A549 (cell line): ENCODE results near the gene REEP5. TPM values are rescaled to one million over a fixed set of nuclear protein-coding genes. Genes with fewer than 3 reads are reported as not detected.
A peak's percentile ranks its signal among the peaks of the same experiment; 100 is the strongest.

Source experiments
- ATAC-seq, 2 experiments: fragments of 200-7000 bp in 1 of 2; fragments of >200 bp in 1 of 2; cut with Nextera tagmentation in 1 of 2; cut with Tn5 transposase in 1 of 2; 3 replicates each; pipeline versions ENCODE4 v1.8.0 to v1.9.1; 2018 to 2020; ENCODE audit warnings: mild to moderate bottlenecking in 1 of 2, moderate library complexity in 1 of 2
- CTCF ChIA-PET: fragments of 300-600 bp; sonication (Branson Sonifier 250); formaldehyde crosslinking; extraction: SDS; loops from one replicate; lab custom pipeline; 2021; ENCODE audit warnings: antibody characterized with exemption, inconsistent platforms; lab: Yijun Ruan, JAX
- POLR2A ChIA-PET: fragments of 350-600 bp; formaldehyde crosslinking; extraction: SDS; loops from one replicate; lab custom pipeline; 2021; ENCODE audit warnings: antibody characterized with exemption, inconsistent platforms; lab: Yijun Ruan, JAX
- DNase-seq, 2 experiments: peaks; one replicate each; pipeline versions ENCODE4 v3.0.0 to v3.0.0-alpha.2; 2011 to 2016; ENCODE audit warnings: low read depth in 1 of 2, low spot score in 1 of 2
- FAIRE-seq: peaks from 2 replicates; lab custom pipeline; 2011; peaks lifted over from hg19 to GRCh38; lab: Jason Lieb, UNC
- H3K27ac ChIP-seq, 2 experiments: fragments of >200 bp; sonication (Bioruptor Twin); formaldehyde crosslinking; 3 replicates each; pipeline ENCODE4 v1.5.1; 2016 to 2017
- H3K4me1 ChIP-seq: fragments of >200 bp; sonication (Bioruptor Twin); formaldehyde crosslinking; 3 replicates; pipeline ENCODE4 v1.6.1; 2016
- H3K4me2 ChIP-seq: fragments of >200 bp; sonication (Bioruptor Twin); formaldehyde crosslinking; 3 replicates; pipeline ENCODE4 v1.6.1; 2016
- H3K4me3 ChIP-seq: fragments of >200 bp; sonication (Bioruptor Twin); formaldehyde crosslinking; 3 replicates; pipeline ENCODE4 v1.5.1; 2016
- H3K9me3 ChIP-seq: fragments of >200 bp; sonication (Bioruptor Twin); formaldehyde crosslinking; 3 replicates; pipeline ENCODE4 v1.6.1; 2016
- BCL3 ChIP-seq: fragments of >200 bp; sonication (Bioruptor Twin); formaldehyde crosslinking; IDR thresholded peaks from 3 replicates; pipeline ENCODE4 v1.6.1; 2016
- CBX2 ChIP-seq: fragments of 200-600 bp; sonication (generic); IDR thresholded peaks from 2 replicates; pipeline ENCODE4 v1.6.1; 2016; ENCODE audit warnings: low read depth, mild to moderate bottlenecking, borderline replicate concordance
- CBX8 ChIP-seq: fragments of 200-600 bp; sonication (generic); IDR thresholded peaks from 2 replicates; pipeline ENCODE4 v1.6.1; 2016
- JUN ChIP-seq, 2 experiments: fragments of >200 bp; sonication (Bioruptor Twin); formaldehyde crosslinking; IDR thresholded peaks; 2 replicates in 1 of 2; 3 replicates in 1 of 2; pipeline ENCODE4 v1.6.1; 2016 to 2017
- JUNB ChIP-seq: fragments of >200 bp; sonication (Bioruptor Twin); formaldehyde crosslinking; IDR thresholded peaks from 2 replicates; pipeline ENCODE4 v1.6.1; 2016
- KDM1A ChIP-seq: fragments of 200-600 bp; sonication (generic); IDR thresholded peaks from 2 replicates; pipeline ENCODE4 v1.6.1; 2016; ENCODE audit warnings: low read depth, mild to moderate bottlenecking
- KDM5A ChIP-seq: fragments of 200-600 bp; sonication (generic); IDR thresholded peaks from 2 replicates; pipeline ENCODE4 v1.6.1; 2016; ENCODE audit warnings: antibody characterized with exemption, mild to moderate bottlenecking
- NFE2L2 ChIP-seq: fragments of 150-350 bp; conservative IDR thresholded peaks from 2 replicates; pipeline ENCODE4 v1.6.1; 2014; ENCODE audit warnings: low read length
- PBX3 ChIP-seq: IDR thresholded peaks from 2 replicates; pipeline ENCODE4 v1.6.1; 2012
- POLR2AphosphoS2 ChIP-seq: conservative IDR thresholded peaks from 2 replicates; pipeline ENCODE4 v1.6.1; 2012; ENCODE audit warnings: low read length, improper control_type of control experiment, inconsistent platforms
- RARB ChIP-seq: fragments of 250-450 bp; sonication (Bioruptor Pico); IDR thresholded peaks from 2 replicates; pipeline ENCODE4 v1.8.0; 2021; ENCODE audit warnings: mild to moderate bottlenecking, moderate library complexity
- RCOR1 ChIP-seq: fragments of 150-350 bp; IDR thresholded peaks from 2 replicates; pipeline ENCODE4 v1.6.1; 2014; ENCODE audit warnings: antibody characterized with exemption, low read length, low read depth
- REST ChIP-seq: fragments of 200-600 bp; sonication (generic); IDR thresholded peaks from 2 replicates; pipeline ENCODE4 v1.6.1; 2016; ENCODE audit warnings: antibody characterized with exemption, mild to moderate bottlenecking, moderate library complexity
- SMC3 ChIP-seq: fragments of >200 bp; sonication (Bioruptor Twin); formaldehyde crosslinking; IDR thresholded peaks from 3 replicates; pipeline ENCODE4 v1.6.1; 2018; ENCODE audit warnings: inconsistent platforms
- SREBF2 ChIP-seq: fragments of 450-650 bp; IDR thresholded peaks from 2 replicates; pipeline ENCODE4 v1.6.1; 2014; ENCODE audit warnings: mild to moderate bottlenecking, moderate library complexity
- TFCP2L1 ChIP-seq: fragments of 250-450 bp; sonication (Bioruptor Pico); IDR thresholded peaks from 2 replicates; pipeline ENCODE4 v1.5.0; 2021; ENCODE audit warnings: mild to moderate bottlenecking
- USF2 ChIP-seq: fragments of 450-650 bp; IDR thresholded peaks from 2 replicates; pipeline ENCODE4 v1.6.1; 2014; ENCODE audit warnings: antibody characterized with exemption
- ZNF302 ChIP-seq: fragments of 250-450 bp; sonication (Bioruptor Pico); IDR thresholded peaks from 2 replicates; pipeline ENCODE4 v1.9.0; 2021; ENCODE audit warnings: inconsistent platforms, mild to moderate bottlenecking, moderate library complexity
- ZSCAN20 ChIP-seq: fragments of 250-450 bp; sonication (Bioruptor Pico); IDR thresholded peaks from 2 replicates; pipeline ENCODE4 v1.8.0; 2022; ENCODE audit warnings: mild to moderate bottlenecking, moderate library complexity
- WGBS: methylation state at CpG from one replicate; pipeline ENCODE4 v1.1.6; 2017; ENCODE audit errors: missing lambda C conversion rate; 5-methylcytosine and 5-hydroxymethylcytosine counted together
- polyA plus RNA-seq, 4 experiments: library from polyadenylated mRNA; depleted of rRNA in 3 of 4; stranded (reverse); fragments of >200 nt; fragmentation: RNase III in 1 of 4; extraction: RNeasy Plus Mini Kit Qiagen cat#74134 plus additional on column Dnase treatment in 1 of 4; gene quantifications; 2 replicates in 3 of 4; 3 replicates in 1 of 4; pipeline ENCODE4 v1.2.3, GENCODE V29; 2011 to 2017

Gene REEP5
- polyA plus RNA-seq, 2 of the 4 experiments (the other 2 are of a cell fraction) = 134 to 164 TPM

- no peak overlapping the region for H3K27ac ChIP-seq
- no peak overlapping the region for H3K4me3 ChIP-seq
- no peak overlapping the region for H3K4me2 ChIP-seq
- POLR2A ChIA-PET = no interaction called here
- H3K9me3 ChIP-seq = no peaks in the 10 kb centered on the region
- DNase-seq (peak in 1 of 2 experiments; percentile 42), ATAC-seq (no peak), FAIRE-seq (no peak)
- peaks cover 31% of the 10 kb centered on the region for H3K4me1 ChIP-seq
- TF ChIP-seq RARB (CRISPR knock-in tag) (no peak), CBX8 (no peak), JUNB (no peak), KDM1A (no peak), CBX2 (no peak), POLR2AphosphoS2 (no peak), KDM5A (no peak), USF2 (no peak), TFCP2L1 (CRISPR knock-in tag) (no peak), ZSCAN20 (CRISPR knock-in tag) (no peak), SMC3 (no peak), BCL3 (no peak), SREBF2 (no peak), ZNF302 (CRISPR knock-in tag) (no peak), JUN (IDR thresholded peaks at IDR 0.05) (no peak), NFE2L2 (no peak)
- CTCF ChIA-PET = interaction anchor here (0.6 kb wide), 1 partner anchor 10 kb away, joined by 3 read pairs; no protein-coding TSS in a partner anchor
- 86% methylated on average over 2 of the region's 2 CpGs for WGBS
Measured at GRCh38 chr5:112917453-112917995, 4.5 kb downstream of the REEP5 start.

- Histone ChIP-seq H3K4me1 (peaks cover 28% of the 10 kb centered on the region), H3K9me3 (no peaks in the 10 kb centered on the region), H3K4me2 (no peak overlapping the region), H3K27ac (no peak overlapping the region), H3K4me3 (no peak overlapping the region)
- FAIRE-seq (no peak), ATAC-seq (no peak), DNase-seq (no peak)
- ChIA-PET POLR2A (no interaction called here), CTCF (interaction anchor here (0.7 to 1.2 kb wide), 4 partner anchors 11 to 81 kb away, joined by 4 to 6 read pairs (median 5); no protein-coding TSS in a partner anchor)
- 67% methylated on average over 1 of the region's 1 CpG for WGBS
- TF ChIP-seq RCOR1 = no peak
Measured at GRCh38 chr5:112915831-112916230, 6.2 kb downstream of the REEP5 start.

- ChIA-PET POLR2A (no interaction called here), CTCF (interaction anchor here (1.1 to 1.4 kb wide), 2 partner anchors 8 to 49 kb away, joined by 3 to 4 read pairs; no protein-coding TSS in a partner anchor)
- Histone ChIP-seq H3K9me3 (no peaks in the 10 kb centered on the region), H3K4me2 (peak overlapping the region; percentile 8; the same call in 1 of the 3 replicates), H3K4me3 (no peak overlapping the region), H3K27ac (no peak overlapping the region), H3K4me1 (peaks cover 19% of the 10 kb centered on the region)
- no peak for FAIRE-seq
- DNase-seq = no peak
- WGBS = 79% methylated on average over 4 of the region's 4 CpGs
- ATAC-seq = peak; percentile 60 to 67; a peak in 3 of 6 replicates
- TF ChIP-seq USF2 (no peak), REST (no peak), PBX3 (no peak), SMC3 (no peak)
Measured at GRCh38 chr5:112914584-112914983, 7.4 kb downstream of the REEP5 start.
